Measurements from ENCODE around the gene ARSJ. TPM values are rescaled to one million over a fixed set of nuclear protein-coding genes. Genes with fewer than 3 reads are reported as not detected.
A peak's percentile ranks its signal among the peaks of the same experiment; 100 is the strongest.
"Not testable (repeated sequence)": the region's sequence is repeated elsewhere in the genome, so short reads cannot be mapped to it uniquely, and the experiment has no call there.

Gene ARSJ
- total RNA-seq, 1 donor = 23.8 TPM

DNA sequence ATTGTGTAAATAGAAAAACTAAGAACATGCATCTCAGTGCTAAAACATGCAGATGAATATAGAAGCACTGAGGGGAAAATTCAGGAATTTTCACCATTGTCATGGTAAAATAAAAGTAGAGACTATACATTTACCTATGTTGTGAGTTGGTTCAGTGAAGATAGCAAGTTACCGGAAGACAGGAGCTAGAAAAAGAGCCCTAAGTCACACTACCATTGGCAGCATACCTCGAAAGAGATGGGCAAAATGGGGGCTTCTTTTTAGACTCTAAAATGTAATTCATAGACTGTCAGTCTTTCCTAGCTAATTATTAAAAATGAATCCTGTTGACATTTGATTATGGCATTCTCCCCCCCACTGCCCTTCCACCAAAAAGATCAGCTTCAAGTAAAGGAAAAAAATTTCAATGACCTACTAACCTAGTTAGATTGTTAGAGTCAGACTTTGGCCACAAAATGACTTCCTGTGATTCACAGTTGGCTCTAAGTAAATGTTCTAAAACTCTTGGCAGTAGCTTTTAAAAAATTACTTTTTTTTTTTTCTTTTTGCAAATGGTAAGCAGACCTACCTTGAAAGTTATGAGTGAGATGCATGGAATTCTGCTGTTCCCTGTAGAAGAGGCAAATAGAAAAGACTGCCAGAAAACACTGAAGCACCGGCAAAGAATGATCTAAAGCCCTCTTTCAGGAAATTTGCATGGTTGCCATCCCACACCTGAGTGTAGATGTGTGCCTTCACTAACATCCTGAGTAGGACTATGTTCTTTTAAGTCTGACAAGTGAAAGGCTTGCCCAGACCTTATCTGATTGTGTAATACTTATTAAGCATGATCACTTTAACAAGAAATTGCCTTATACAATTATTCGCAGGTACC lies 26.4 kb upstream of the ARSJ start:
- TF ChIP-seq, protein P1, sequence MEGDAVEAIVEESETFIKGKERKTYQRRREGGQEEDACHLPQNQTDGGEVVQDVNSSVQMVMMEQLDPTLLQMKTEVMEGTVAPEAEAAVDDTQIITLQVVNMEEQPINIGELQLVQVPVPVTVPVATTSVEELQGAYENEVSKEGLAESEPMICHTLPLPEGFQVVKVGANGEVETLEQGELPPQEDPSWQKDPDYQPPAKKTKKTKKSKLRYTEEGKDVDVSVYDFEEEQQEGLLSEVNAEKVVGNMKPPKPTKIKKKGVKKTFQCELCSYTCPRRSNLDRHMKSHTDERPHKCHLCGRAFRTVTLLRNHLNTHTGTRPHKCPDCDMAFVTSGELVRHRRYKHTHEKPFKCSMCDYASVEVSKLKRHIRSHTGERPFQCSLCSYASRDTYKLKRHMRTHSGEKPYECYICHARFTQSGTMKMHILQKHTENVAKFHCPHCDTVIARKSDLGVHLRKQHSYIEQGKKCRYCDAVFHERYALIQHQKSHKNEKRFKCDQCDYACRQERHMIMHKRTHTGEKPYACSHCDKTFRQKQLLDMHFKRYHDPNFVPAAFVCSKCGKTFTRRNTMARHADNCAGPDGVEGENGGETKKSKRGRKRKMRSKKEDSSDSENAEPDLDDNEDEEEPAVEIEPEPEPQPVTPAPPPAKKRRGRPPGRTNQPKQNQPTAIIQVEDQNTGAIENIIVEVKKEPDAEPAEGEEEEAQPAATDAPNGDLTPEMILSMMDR (IDR thresholded peaks at IDR 0.05; ENCODE audit: insufficient read depth, low read length) = no peak
- DNase-seq (ENCODE audit: low read depth) = peak; percentile 88
- no peak overlapping the region for H3K4me3 ChIP-seq (ENCODE audit: low read depth, low read length)

DNA sequence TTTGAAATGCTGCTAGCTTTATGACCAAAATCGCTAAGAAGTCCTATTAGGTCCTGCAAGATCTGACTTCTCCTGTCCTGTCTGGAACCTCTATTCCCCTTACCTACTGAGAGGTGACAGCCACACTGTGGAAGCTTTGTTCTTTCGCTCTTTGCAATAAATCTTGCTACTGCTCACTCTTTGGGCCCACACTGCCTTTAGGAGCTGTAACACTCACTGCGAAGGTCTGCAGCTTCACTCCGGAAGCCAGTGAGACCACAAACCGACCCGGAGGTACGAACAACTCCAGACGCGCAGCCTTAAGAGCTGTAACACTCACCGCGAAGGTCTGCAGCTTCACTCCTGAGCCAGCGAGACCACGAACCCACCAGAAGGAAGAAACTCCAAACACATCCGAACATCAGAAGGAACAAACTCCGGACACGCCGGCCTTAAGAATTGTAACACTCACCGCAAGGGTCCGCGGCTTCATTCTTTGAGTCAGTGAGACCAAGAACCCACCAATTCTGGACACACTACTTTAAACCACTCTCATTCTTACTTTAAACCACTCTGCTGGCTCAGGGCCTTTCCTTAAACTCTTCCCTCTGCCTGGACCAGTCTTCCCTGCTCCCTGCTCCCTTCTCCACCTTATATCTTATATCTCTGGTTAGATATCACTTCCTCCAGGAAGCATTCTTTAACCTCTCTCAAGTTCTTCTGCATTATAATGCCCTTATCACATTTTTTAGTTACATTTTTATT lies 25.2 kb upstream of the ARSJ start:
- not testable (repeated sequence) for DNase-seq (ENCODE audit: low read depth); H3K4me3 ChIP-seq (ENCODE audit: low read depth, low read length)

DNA sequence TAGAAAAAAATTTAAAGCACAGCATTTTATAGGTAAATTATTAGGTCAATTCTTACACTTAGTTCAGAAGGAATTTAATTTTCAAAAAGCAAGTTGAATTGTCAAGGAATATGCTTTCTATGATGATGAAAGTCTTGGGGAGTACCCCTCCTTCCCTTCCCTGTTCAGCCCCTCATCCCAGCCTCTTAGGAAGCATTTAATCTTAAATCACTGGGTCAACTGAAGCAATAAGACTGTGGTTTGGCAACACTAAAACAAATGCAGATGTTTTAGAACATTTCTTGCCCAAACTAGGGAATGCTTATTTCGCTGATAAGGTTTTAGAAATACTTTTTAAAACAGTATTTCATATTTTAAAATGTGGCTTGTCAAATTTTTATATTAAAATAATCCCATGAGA lies 19.1 kb upstream of the ARSJ start:
- no peak overlapping the region for H3K4me3 ChIP-seq (ENCODE audit: low read depth, low read length)
- DNase-seq (ENCODE audit: low read depth) = peak; percentile 69
- TF ChIP-seq, protein P1 (IDR thresholded peaks at IDR 0.05; ENCODE audit: insufficient read depth, low read length) = no peak

DNA sequence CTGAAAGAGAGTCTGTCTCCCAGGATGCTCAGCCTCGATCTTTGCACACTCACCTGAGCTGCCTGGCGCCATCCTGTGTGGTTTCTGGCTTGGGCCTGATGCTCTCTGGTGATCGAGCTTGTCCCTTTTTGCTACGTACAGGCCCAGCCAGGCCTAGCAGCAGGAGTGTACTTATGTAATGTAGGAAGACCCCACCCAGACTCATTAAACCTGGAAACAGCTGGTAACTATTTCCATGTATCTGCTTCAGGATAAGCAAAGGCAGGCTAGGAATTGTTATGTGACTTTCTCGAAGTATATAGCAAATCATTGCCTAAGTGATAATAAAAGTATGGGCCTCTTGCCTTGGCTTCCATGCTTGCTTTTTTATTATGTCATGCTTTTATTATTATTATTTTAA lies 18.6 kb upstream of the ARSJ start:
- no peak for DNase-seq (ENCODE audit: low read depth)
- TF ChIP-seq, protein P1 (IDR thresholded peaks at IDR 0.05; ENCODE audit: insufficient read depth, low read length) = no peak

DNA sequence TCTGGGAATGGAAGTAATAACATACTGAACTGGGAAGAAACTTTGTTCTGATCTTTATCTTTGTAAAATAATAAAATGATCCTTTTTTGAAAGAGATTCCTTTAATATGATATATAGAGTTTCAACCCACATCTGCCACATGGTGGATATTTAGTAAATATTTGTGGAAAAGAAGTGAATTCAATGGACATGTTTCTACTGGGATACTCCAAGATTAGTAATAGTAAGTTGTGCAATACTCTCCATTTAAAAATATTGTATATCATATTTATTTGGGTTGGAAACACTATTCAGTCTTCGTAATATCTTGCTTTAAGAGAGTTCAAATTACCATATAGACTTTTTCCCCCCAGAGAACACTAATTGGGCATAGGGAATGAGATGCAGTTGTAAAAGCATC lies 17.8 kb upstream of the ARSJ start:
- no peak overlapping the region for H3K4me3 ChIP-seq (ENCODE audit: low read depth, low read length)
- no peak for DNase-seq (ENCODE audit: low read depth)
- TF ChIP-seq, protein P1 (IDR thresholded peaks at IDR 0.05; ENCODE audit: insufficient read depth, low read length) = no peak

More for the DNA sequence above, 18.6 kb upstream of the ARSJ start:
- no peak overlapping the region for H3K4me3 ChIP-seq (ENCODE audit: low read depth, low read length)

DNA sequence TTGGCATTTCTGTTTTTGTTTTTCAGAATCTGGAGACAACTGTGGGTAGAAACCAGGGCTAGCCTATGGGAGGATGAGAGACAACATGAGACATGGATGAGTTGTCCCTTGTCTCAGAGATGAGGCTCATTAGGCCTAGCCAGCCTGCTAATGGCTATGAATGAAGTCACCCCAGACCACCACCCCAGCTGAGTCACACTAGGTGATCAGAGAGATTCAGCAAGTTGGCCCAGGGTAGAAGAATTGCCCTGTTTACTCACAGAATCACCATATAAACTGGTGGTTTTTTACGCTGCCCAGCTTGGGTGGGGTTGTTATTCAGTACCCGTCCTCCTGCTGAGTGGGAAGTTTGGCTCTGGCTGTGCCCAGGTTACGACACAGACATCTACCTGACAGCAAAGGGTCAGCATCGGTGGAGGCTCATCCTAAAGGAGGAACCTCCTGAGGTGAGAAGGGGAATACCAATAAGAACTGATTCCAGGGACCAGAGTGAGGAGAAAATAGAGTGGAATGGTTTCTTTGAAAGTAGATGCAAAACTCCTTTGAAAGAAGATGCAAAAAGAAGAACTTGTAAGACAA lies 17.2 kb upstream of the ARSJ start:
- H3K4me3 ChIP-seq (ENCODE audit: low read depth, low read length) = no peak overlapping the region
- DNase-seq (ENCODE audit: low read depth) = no peak
- TF ChIP-seq, protein P1 (IDR thresholded peaks at IDR 0.05; ENCODE audit: insufficient read depth, low read length) = no peak

DNA sequence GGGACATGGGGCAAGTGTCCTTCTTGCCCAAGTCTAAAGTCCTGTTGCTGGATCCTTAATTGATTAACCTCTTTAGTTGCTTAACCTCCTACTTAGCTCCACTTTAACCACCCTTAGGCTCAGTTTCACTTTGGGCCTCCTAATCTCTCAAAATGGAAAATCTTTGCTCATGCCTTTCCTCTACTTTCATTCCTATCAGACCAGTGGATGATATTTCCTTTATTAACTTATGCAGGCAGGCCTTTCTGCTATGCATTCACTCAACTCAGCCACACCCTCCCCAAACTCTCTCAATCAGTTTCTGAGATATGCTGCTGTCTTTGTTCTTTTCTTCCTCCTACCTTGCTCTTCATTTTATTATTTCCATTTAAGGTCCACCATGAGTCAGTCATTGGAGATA lies 14.4 kb upstream of the ARSJ start:
- TF ChIP-seq, protein P1 (IDR thresholded peaks at IDR 0.05; ENCODE audit: insufficient read depth, low read length) = no peak
- DNase-seq (ENCODE audit: low read depth) = no peak
- no peak overlapping the region for H3K4me3 ChIP-seq (ENCODE audit: low read depth, low read length)
